ENCODE results near the gene ZDHHC11.

Gene ZDHHC11

GRCh38 chr5:867300-867870 is 16.6 kb upstream of the ZDHHC11 start:
- no peaks in the 10 kb centered on the region for H3K27me3 ChIP-seq (ENCODE audit: control insufficient read depth, insufficient read depth, low read length, poor library complexity, severe bottlenecking)
- no peak overlapping the region for H3K4me3 ChIP-seq (ENCODE audit: insufficient read depth, low read depth, low read length)
- peaks cover 59% of the 10 kb centered on the region for H3K36me3 ChIP-seq (ENCODE audit: control insufficient read depth, insufficient read depth, low read length)
- H3K4me1 ChIP-seq (ENCODE audit: control insufficient read depth, insufficient read depth, low read length), result no peaks in the 10 kb centered on the region
- 91 to 92% methylated on average over 6 of the region's 6 CpGs for WGBS, 2 experiments
- H3K27ac ChIP-seq (ENCODE audit: insufficient read depth, low read depth, low read length, poor library complexity, severe bottlenecking), result no peak overlapping the region
- H3K9me3 ChIP-seq (ENCODE audit: control insufficient read depth, low read length), result no peaks in the 10 kb centered on the region

DNA sequence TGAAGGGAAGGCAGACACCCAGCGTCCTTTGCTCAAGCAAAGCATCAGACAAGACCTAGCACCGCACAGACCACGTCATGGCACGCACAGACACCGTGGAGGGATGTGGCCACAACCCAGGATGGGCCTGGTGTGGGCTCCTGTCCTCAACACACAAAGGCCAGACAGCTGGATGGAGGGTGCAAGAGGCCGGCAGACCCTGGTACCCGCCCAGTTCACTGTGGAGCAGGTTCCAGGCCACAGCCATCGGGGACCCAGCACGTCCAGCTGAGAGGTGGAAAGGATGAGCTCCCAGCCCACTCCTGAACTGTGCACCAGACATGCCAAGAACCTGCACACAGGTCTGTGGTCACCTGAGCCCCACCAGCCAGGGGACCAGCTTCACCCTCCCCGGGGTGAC is 15.0 kb upstream of the ZDHHC11 start:
- H3K27me3 ChIP-seq (ENCODE audit: control insufficient read depth, insufficient read depth, low read length, poor library complexity, severe bottlenecking), result no peaks in the 10 kb centered on the region
- no peaks in the 10 kb centered on the region for H3K4me1 ChIP-seq (ENCODE audit: control insufficient read depth, insufficient read depth, low read length)
- no peaks in the 10 kb centered on the region for H3K9me3 ChIP-seq (ENCODE audit: control insufficient read depth, low read length)
- H3K4me3 ChIP-seq (ENCODE audit: insufficient read depth, low read depth, low read length), result no peak overlapping the region
- H3K27ac ChIP-seq (ENCODE audit: insufficient read depth, low read depth, low read length, poor library complexity, severe bottlenecking), result no peak overlapping the region
- peaks cover 46% of the 10 kb centered on the region for H3K36me3 ChIP-seq (ENCODE audit: control insufficient read depth, insufficient read depth, low read length)
- whole genome bisulfite sequencing, 2 experiments, result 96 to 97% methylated on average over 10 of the region's 10 CpGs

DNA sequence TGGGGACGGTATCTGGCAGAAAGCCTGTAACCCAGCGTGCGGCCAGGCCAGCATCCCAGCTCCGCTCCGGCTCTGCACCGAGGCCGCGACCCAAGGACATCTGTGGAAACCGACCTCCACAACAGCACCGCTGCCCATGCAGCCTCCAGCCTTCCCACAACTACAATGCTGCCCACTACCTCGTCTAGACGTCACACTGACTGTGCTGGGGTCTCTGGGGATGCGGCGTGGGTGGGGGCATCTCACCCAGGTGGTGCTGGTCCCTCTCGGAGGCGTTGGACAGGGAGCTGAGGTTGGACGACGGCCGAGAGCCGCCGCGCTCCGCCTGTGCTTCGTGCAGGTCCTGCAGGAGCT is 14.4 kb upstream of the ZDHHC11 start:
- WGBS, 2 experiments, result 95 to 96% methylated on average over 24 of the region's 24 CpGs
- H3K27me3 ChIP-seq (ENCODE audit: control insufficient read depth, insufficient read depth, low read length, poor library complexity, severe bottlenecking), result no peaks in the 10 kb centered on the region
- H3K36me3 ChIP-seq (ENCODE audit: control insufficient read depth, insufficient read depth, low read length), result peaks cover 43% of the 10 kb centered on the region
- no peak overlapping the region for H3K27ac ChIP-seq (ENCODE audit: insufficient read depth, low read depth, low read length, poor library complexity, severe bottlenecking)
- H3K9me3 ChIP-seq (ENCODE audit: control insufficient read depth, low read length), result no peaks in the 10 kb centered on the region
- no peak overlapping the region for H3K4me3 ChIP-seq (ENCODE audit: insufficient read depth, low read depth, low read length)
- H3K4me1 ChIP-seq (ENCODE audit: control insufficient read depth, insufficient read depth, low read length), result no peaks in the 10 kb centered on the region

GRCh38 chr5:864492-865167 is 13.8 kb upstream of the ZDHHC11 start:
- Histone ChIP-seq H3K36me3 (ENCODE audit: control insufficient read depth, insufficient read depth, low read length) (peaks cover 38% of the 10 kb centered on the region), H3K4me1 (ENCODE audit: control insufficient read depth, insufficient read depth, low read length) (no peaks in the 10 kb centered on the region), H3K27ac (ENCODE audit: insufficient read depth, low read depth, low read length, poor library complexity, severe bottlenecking) (no peak overlapping the region), H3K4me3 (ENCODE audit: insufficient read depth, low read depth, low read length) (no peak overlapping the region), H3K9me3 (ENCODE audit: control insufficient read depth, low read length) (no peaks in the 10 kb centered on the region), H3K27me3 (ENCODE audit: control insufficient read depth, insufficient read depth, low read length, poor library complexity, severe bottlenecking) (no peaks in the 10 kb centered on the region)
- WGBS, 2 experiments, result 92 to 93% methylated on average over 15 of the region's 15 CpGs

DNA sequence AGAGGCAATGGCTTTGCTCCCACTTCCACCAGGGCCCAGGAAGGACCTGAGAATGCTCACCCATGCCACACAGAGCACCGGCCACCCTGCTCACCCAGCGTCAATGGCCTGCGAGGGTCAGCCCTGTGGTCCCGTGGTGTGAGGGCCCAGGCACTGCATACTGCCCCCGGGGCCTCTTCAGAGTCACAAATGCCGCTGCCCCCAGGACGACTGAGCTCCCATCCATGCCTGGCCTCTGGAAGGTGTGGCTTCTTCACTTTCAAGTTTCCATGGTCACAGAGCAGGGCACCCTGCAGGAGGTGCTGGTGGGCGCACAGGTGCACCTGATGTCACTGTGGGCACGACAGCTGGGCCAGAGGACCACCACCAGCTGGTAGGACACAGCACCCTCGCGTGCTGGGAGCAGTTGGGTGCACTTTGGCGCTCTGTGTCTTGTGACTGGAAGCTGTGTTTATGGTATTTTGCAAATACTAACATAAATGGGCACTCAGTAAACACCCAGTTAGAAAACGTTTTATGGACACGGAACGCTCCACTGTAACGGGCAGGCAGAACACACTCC is 12.5 kb upstream of the ZDHHC11 start:
- Histone ChIP-seq H3K27me3 (ENCODE audit: control insufficient read depth, insufficient read depth, low read length, poor library complexity, severe bottlenecking) (no peaks in the 10 kb centered on the region), H3K4me3 (ENCODE audit: insufficient read depth, low read depth, low read length) (no peak overlapping the region), H3K9me3 (ENCODE audit: control insufficient read depth, low read length) (no peaks in the 10 kb centered on the region), H3K27ac (ENCODE audit: insufficient read depth, low read depth, low read length, poor library complexity, severe bottlenecking) (no peak overlapping the region), H3K36me3 (ENCODE audit: control insufficient read depth, insufficient read depth, low read length) (peaks cover 24% of the 10 kb centered on the region), H3K4me1 (ENCODE audit: control insufficient read depth, insufficient read depth, low read length) (no peaks in the 10 kb centered on the region)
- WGBS, 2 experiments, result 93 to 95% methylated on average over 16 of the region's 16 CpGs

GRCh38 chr5:862367-863243 is 11.8 kb upstream of the ZDHHC11 start:
- 93 to 95% methylated on average over 25 of the region's 25 CpGs for WGBS, 2 experiments
- no peak overlapping the region for H3K27ac ChIP-seq (ENCODE audit: insufficient read depth, low read depth, low read length, poor library complexity, severe bottlenecking)
- H3K4me1 ChIP-seq (ENCODE audit: control insufficient read depth, insufficient read depth, low read length), result no peaks in the 10 kb centered on the region
- no peaks in the 10 kb centered on the region for H3K9me3 ChIP-seq (ENCODE audit: control insufficient read depth, low read length)
- no peak overlapping the region for H3K4me3 ChIP-seq (ENCODE audit: insufficient read depth, low read depth, low read length)
- no peaks in the 10 kb centered on the region for H3K27me3 ChIP-seq (ENCODE audit: control insufficient read depth, insufficient read depth, low read length, poor library complexity, severe bottlenecking)
- peaks cover 20% of the 10 kb centered on the region for H3K36me3 ChIP-seq (ENCODE audit: control insufficient read depth, insufficient read depth, low read length)

GRCh38 chr5:861442-862366 is 10.9 kb upstream of the ZDHHC11 start:
- Histone ChIP-seq H3K4me1 (ENCODE audit: control insufficient read depth, insufficient read depth, low read length) (no peaks in the 10 kb centered on the region), H3K27me3 (ENCODE audit: control insufficient read depth, insufficient read depth, low read length, poor library complexity, severe bottlenecking) (no peaks in the 10 kb centered on the region), H3K4me3 (ENCODE audit: insufficient read depth, low read depth, low read length) (no peak overlapping the region), H3K36me3 (ENCODE audit: control insufficient read depth, insufficient read depth, low read length) (peaks cover 14% of the 10 kb centered on the region), H3K9me3 (ENCODE audit: control insufficient read depth, low read length) (no peaks in the 10 kb centered on the region), H3K27ac (ENCODE audit: insufficient read depth, low read depth, low read length, poor library complexity, severe bottlenecking) (no peak overlapping the region)
- 90 to 94% methylated on average over 22 of the region's 22 CpGs for WGBS, 2 experiments

DNA sequence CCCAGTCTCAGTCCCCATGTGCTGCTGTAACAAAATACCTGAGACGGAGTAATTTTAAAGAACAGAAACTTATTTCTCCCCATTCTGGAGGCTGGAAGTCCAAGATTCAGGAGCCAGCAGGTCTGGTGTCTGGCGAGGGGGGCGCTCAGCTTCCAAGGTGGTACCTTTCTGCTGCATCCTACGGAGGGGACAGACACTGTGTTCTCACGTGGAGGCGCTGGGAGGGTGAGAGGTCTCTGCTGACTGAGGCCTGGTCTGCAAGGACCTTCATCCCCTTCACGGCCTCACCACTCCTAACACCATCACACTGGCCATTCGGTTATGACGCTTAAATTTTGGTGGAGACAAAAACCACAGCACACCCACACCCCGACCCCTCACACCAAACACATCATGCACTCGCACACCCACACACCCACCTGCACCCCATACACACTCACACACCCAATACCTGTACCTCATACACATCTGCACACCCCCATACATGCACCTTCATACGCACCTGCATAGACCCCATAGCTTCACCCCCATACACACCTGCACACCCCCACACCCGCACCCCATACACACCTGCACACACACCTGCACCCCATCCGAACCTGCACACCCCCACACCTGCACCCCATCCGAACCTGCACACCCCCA is 9.8 kb upstream of the ZDHHC11 start:
- no peak overlapping the region for H3K4me3 ChIP-seq (ENCODE audit: insufficient read depth, low read depth, low read length)
- peaks cover 14% of the 10 kb centered on the region for H3K36me3 ChIP-seq (ENCODE audit: control insufficient read depth, insufficient read depth, low read length)
- WGBS, 2 experiments, result 92 to 93% methylated on average over 15 of the region's 15 CpGs
- no peaks in the 10 kb centered on the region for H3K9me3 ChIP-seq (ENCODE audit: control insufficient read depth, low read length)
- no peak overlapping the region for H3K27ac ChIP-seq (ENCODE audit: insufficient read depth, low read depth, low read length, poor library complexity, severe bottlenecking)
- no peaks in the 10 kb centered on the region for H3K27me3 ChIP-seq (ENCODE audit: control insufficient read depth, insufficient read depth, low read length, poor library complexity, severe bottlenecking)
- H3K4me1 ChIP-seq (ENCODE audit: control insufficient read depth, insufficient read depth, low read length), result no peaks in the 10 kb centered on the region

- no peak overlapping the region for H3K27ac ChIP-seq (ENCODE audit: insufficient read depth, low read depth, low read length, poor library complexity, severe bottlenecking)
- H3K9me3 ChIP-seq (ENCODE audit: control insufficient read depth, low read length), result no peaks in the 10 kb centered on the region
- WGBS, 2 experiments, result 94% methylated on average over 16 of the region's 16 CpGs
- no peaks in the 10 kb centered on the region for H3K27me3 ChIP-seq (ENCODE audit: control insufficient read depth, insufficient read depth, low read length, poor library complexity, severe bottlenecking)
- H3K4me1 ChIP-seq (ENCODE audit: control insufficient read depth, insufficient read depth, low read length), result no peaks in the 10 kb centered on the region
- peaks cover 8% of the 10 kb centered on the region for H3K36me3 ChIP-seq (ENCODE audit: control insufficient read depth, insufficient read depth, low read length)
- H3K4me3 ChIP-seq (ENCODE audit: insufficient read depth, low read depth, low read length), result no peak overlapping the region
Measured at GRCh38 chr5:859798-860296, 9.1 kb upstream of the ZDHHC11 start.
